Stimulated activated CD8-positive, alpha-beta memory T cell treated with anti-CD3 and anti-CD28 coated beads, Interleukin-15, amount 100 ng/mL, for 24 hours (primary cell): ENCODE results near the gene COPZ2.

Experiments used
- DNase-seq: peaks from one replicate; pipeline ENCODE4 v3.0.0-alpha.2; 2020; ENCODE audit warnings: low read depth

Gene COPZ2

DNA sequence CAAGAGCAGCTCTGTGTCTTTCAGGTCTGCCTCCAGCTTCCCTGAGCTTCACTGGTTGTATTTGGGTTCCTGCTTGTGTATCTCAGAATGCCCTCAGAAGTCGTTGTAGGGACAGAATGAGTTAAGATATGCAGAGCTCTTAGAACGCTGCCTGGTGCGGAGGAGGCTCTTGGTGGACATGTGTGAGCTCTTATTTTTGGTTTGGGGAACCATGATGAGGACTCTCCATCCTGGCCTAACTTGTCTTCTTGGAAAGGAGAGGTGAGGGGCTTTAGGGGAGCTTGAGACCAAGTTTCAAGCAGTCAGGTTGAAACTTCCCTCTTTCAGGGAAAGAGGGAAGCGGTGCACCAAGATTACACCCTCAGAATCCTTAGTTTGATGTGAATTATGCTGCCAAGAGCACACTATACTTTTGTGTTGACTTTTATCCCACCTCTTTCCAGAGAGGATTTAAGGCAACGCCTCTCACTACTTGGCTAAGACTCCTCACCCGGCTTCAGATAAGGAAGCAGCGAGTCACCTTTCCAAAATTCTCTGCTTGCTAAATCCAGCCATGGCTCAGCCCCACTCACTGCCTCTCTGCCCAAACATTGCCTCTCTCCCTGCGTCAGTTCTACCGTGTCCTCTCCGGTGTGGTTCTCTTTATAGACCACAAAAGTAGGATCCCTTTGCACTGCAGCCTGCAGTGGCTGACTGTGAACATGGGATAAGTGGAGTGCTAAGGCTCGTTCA is 53.9 kb downstream of the COPZ2 start:
- DNase-seq, result no peak

DNA sequence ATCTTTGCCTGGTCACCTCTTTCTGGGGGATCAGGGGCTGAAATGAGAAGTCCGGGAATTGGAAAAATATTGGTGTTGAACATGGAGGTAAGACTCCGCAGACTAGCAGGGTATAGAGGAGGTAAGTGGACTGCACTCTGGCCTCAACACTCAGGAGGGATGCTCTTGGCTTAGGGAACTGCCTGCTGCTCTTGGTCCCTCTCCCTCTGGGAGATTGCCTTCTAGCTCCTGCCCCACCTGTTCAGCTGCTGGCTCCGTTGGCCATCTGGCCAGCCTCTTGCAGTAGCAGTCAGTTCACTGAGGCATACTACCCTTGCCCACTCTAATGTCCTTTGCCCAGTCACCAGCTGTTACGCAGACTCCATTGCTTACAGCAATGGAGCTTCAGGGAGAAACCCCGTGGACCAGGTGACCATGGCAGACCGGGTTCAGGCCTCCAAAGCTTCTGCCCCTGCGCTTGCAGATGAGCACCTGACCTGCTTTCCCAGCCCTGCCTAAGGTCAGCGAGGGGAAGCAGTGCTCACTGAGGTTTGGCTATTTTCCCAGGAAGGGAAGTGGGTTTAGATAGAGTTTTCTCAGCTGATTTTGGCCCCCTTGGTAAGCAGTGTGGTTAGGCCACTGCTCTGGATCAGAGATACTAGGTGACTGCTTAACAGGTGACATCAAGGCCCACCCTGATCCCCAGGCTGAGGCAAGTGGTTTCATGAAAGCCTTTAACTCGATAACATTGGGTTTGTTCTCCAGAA is 54.8 kb downstream of the COPZ2 start:
- DNase-seq, result no peak

DNA sequence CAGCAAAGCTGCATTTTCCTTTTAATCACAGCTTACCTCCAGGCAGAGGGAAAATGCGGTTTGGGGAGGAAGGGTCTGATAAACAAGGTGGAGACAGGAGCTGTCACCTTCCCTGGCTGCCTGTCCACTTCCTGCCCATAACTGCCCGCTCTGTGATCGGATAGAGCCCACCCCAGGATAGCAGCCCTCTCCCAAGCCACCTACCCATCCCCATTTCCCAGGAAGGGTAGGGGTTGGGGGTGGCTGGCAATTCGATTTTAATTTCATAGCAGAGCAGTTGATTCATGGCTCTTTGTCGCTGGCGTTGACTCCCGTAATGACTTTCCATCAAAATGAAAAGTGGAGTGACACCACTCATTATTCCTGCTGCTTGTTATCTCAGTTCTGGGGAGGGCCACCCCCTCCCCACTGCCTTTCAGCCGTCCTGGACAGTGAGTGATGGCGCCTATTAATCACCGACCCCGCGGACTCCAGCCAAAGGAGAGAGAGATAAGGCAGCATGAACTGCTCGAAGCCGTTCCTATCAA is 55.4 kb downstream of the COPZ2 start:
- DNase-seq, result no peak

DNA sequence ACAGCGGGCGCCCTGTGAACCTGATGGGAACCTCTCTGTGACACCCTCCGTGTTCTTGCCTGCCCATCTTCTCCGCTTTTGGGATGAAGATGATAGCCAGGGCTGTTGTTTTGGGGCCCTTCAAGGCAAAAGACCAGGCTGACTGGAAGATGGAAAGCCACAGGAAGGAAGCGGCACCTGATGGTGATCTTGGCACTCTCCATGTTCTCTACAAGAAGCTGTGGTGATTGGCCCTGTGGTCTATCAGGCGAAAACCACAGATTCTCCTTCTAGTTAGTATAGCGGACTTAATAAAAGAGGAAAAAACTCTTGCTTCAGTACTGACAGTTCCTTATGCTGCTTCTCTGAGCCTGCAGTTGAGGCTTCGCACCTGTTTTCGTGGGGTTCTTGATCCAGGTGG is 56.1 kb downstream of the COPZ2 start:
- DNase-seq, result no peak

DNA sequence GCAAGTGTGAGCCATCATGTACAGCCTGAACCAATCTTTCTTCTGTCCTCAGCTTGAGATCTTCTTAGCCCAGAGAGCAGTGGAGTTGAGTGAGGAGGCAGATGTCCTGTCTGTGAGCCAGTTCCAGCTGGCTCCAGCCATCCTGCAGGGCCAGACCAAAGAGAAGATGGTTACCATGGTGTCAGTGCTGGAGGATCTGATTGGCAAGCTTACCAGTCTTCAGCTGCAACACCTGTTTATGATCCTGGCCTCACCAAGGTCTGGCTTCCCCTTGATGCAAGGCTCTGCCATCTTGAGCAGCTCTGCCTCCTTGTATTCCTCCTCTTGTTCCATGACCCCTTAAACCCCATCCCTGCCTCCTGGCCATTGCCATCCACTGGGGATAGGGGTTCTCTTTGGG is 57.1 kb downstream of the COPZ2 start:
- DNase-seq, result no peak

DNA sequence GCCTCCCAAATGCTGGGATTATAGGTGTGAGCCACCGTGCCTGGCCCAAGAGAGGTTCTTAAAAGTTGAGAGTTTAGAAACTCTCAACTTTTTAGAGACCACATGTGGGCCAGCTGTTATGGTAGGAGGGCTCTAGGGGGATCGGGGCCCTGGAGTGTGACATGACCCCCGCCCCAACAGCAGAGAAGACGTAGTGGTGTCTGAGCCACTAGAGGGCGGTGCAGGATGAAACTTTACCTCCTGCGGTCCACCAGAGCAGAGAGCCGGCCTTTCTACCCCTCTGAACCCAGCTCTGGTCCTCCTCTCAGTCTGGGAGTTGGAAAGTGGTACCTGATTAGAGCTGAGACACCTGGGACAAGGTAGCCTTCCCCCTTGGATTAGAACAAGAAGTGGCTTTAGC is 59.3 kb downstream of the COPZ2 start:
- DNase-seq, result peak; percentile 6
